Immature natural killer cell (primary cell): ENCODE data around the gene AR. TPM values are rescaled to one million over a fixed set of nuclear protein-coding genes. Genes with fewer than 3 reads are reported as not detected.

Experiments
- DNase-seq, 3 donors: peaks; one replicate each; pipeline ENCODE4 v3.0.0; 2022; ENCODE audit warnings: mixed read lengths in 1 of 3
- H3K27ac Mint-ChIP-seq, 6 donors: one replicate each; pipeline ENCODE4 v1.8.0; 2020; ENCODE audit warnings: mixed read lengths in 6 of 6, mild to moderate bottlenecking in 5 of 6, inconsistent platforms in 4 of 6, moderate library complexity in 3 of 6
- H3K27me3 Mint-ChIP-seq, 3 donors: one replicate each; pipeline ENCODE4 v1.8.0; 2020 to 2021; ENCODE audit warnings: low read depth in 3 of 3, mild to moderate bottlenecking in 3 of 3, mixed read lengths in 3 of 3, moderate library complexity in 3 of 3, inconsistent platforms in 1 of 3
- H3K36me3 Mint-ChIP-seq, 3 donors: one replicate each; pipeline ENCODE4 v1.8.0; 2020; ENCODE audit warnings: mixed read lengths in 3 of 3, inconsistent platforms in 2 of 3, mild to moderate bottlenecking in 2 of 3
- H3K4me1 Mint-ChIP-seq, 2 donors: one replicate each; pipeline ENCODE4 v1.8.0; 2020; ENCODE audit warnings: inconsistent platforms in 2 of 2, mild to moderate bottlenecking in 2 of 2, mixed read lengths in 2 of 2, moderate library complexity in 1 of 2
- H3K4me3 Mint-ChIP-seq, 5 donors: one replicate each; pipeline ENCODE4 v1.8.0; 2020; ENCODE audit warnings: mild to moderate bottlenecking in 5 of 5, mixed read lengths in 5 of 5, inconsistent platforms in 3 of 5, moderate library complexity in 3 of 5
- H3K9me3 Mint-ChIP-seq, 6 donors: one replicate each; pipeline ENCODE4 v1.8.0; 2020; ENCODE audit warnings: mild to moderate bottlenecking in 6 of 6, mixed read lengths in 6 of 6, inconsistent platforms in 4 of 6, moderate library complexity in 3 of 6
- polyA plus RNA-seq, 3 donors: library from polyadenylated mRNA; unstranded; fragments of 300-500 nt; fragmentation: Illumina TruSeq; gene quantifications; one replicate each; pipeline ENCODE4 v1.2.3, GENCODE V29; 2021

Gene AR
- polyA plus RNA-seq, 3 donors from 2014 or later, result 0.20 TPM; not detected in 2

DNA sequence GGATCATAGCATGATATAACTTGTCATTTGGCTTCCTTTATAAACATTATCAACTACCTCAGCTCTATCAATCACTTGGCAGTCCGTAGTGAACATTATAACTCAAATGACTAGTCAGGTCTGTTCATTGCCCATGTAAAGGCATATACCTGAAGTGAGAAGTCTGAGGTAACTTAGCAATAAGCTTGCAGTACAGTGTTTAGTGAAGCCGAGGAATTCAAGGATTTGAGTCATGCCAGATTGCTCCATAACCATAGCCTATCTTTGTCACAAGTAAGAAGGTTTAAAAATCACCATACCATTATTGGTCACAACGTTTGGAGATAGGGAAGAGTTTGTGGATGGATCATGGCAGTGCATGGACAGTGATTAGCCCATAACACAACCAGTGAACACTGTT lies 41.6 kb downstream of the AR start:
- Mint-ChIP-seq H3K36me3 (no peaks in the 10 kb centered on the region), H3K27me3 (peaks cover 0 to 5% (median 1%) of the 10 kb centered on the region in 3 donors), H3K4me3 (no peak overlapping the region), H3K9me3 (peaks cover 0 to 3% (median 0%) of the 10 kb centered on the region in 6 donors), H3K27ac (no peak overlapping the region), H3K4me1 (no peaks in the 10 kb centered on the region)
- no peak for DNase-seq

DNA sequence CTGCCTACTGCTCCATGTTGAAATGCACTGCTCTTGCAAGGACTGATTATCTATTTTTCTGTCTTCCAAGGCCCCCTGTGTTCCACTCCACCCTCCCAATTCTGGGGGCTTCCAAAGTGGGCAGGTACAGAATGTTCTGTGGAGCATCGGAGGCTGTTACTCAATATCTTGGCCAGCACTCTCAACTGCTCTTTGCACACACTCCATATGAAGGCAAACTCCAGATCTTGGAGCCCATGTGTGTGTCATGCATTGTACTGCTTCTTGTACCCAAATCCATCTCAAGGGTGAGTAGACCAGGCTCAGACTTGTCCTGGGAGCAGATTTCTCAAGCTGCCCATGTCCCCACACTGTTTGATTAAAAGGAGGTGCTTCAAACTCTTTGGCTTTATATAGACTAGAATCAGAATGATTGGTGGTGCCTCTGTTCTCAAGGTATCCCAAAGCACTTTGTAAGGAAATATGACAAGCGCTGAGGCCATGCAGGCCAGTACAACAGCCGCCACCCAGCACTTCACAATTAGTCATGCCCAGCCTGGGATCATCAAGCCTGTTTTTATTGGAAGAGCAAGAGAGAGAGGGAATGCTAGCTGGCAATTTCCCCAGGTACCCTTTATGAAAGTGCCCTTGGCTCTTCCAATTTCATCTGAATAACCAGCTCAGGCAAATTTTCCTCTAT lies 44.3 kb downstream of the AR start:
- Mint-ChIP-seq H3K4me1 (no peaks in the 10 kb centered on the region), H3K27ac (no peak overlapping the region), H3K9me3 (peaks cover 0 to 3% (median 0%) of the 10 kb centered on the region in 6 donors), H3K27me3 (peaks cover 0 to 6% (median 1%) of the 10 kb centered on the region in 3 donors), H3K36me3 (no peaks in the 10 kb centered on the region), H3K4me3 (no peak overlapping the region)
- DNase-seq, result no peak

DNA sequence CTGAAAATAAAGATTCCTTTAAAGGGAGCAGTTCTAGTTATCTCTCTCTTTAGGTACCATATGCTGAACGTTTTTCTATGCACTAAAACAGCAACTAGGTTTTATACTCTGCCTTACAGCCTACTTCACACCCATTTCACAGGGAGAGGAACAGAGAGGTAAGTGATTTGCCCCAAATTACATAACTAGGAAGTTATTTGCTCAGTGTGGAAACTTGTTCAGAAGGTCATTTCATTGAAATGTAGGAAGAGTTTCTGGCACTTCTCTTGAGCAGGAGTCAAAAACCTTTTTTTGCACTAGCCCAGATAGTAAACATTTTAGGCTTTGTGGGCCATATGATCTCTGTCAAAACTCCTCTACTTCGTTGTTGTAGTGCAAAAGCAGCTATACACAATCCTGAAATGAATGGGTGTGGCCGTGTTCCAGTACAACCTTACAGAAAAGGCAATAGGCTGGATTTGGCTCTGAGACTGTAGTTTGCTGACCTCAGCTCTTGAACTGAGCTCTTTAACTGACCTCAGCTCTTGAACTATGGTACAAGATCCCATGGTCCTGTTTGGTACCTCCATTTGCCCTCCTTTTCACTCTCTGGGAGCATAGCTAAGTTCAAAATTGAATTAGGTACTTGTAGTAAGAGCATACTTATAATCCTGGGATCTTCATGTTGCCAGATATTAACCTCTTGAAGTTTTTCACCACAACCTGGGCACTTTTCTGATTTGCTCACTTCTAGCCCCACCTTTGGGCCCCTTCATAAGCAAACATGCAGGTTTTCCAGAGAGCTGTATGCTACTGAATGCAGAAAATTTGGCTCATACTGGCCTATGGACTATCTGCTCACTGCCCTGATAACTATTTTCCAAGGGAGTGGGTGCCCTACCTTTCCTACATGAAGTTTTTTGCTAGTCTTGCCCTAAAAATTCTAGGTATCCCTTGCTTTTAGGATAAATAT lies 53.3 kb downstream of the AR start:
- Mint-ChIP-seq H3K27ac (no peak overlapping the region), H3K36me3 (no peaks in the 10 kb centered on the region), H3K27me3 (peaks cover 0 to 4% (median 1%) of the 10 kb centered on the region in 3 donors), H3K4me1 (no peaks in the 10 kb centered on the region), H3K4me3 (no peak overlapping the region), H3K9me3 (no peaks in the 10 kb centered on the region)
- no peak for DNase-seq

DNA sequence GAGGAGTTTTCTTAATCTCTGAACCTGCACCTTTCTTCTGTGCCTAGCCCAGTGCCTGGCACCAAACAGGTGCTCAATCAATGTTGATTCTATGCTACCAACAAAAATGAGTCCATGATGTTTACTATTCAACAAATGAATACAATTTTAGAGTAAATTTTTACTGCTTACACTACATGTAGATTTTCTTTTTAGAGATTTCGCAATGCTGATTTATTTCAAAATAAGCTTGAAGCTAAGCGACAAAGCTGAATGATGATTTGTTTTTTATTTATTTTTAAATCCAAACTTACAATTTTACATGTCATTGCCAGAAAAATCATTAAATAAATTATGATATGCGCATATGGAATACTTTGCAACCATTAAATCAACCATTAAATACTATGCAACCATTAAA lies 55.7 kb downstream of the AR start:
- no peak overlapping the region for H3K27ac Mint-ChIP-seq
- peaks cover 0 to 7% (median under 1%) of the 10 kb centered on the region in 3 donors for H3K27me3 Mint-ChIP-seq
- H3K4me3 Mint-ChIP-seq, result no peak overlapping the region
- DNase-seq, result no peak
- H3K9me3 Mint-ChIP-seq, result no peaks in the 10 kb centered on the region
- no peaks in the 10 kb centered on the region for H3K4me1 Mint-ChIP-seq
- H3K36me3 Mint-ChIP-seq, result no peaks in the 10 kb centered on the region

DNA sequence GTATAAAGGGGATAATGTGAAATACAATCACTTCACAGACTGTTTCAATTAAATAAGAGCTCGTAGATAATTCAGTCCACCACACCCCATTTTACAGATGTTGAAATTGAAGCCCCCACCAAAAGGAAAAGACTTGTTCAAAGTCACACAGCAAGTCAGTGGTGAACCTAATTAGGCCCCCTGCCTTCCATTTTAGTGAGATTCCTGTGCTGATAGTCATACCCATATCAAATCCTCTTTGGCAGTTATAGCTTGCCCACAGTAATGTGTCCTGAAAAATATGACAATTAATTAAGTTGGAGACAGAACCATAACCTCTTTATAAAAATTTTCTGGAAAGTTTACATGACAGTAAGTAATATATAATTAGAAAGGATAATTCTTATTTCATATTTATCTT lies 58.0 kb downstream of the AR start:
- Mint-ChIP-seq H3K9me3 (no peaks in the 10 kb centered on the region), H3K36me3 (no peaks in the 10 kb centered on the region), H3K4me1 (no peaks in the 10 kb centered on the region), H3K4me3 (no peak overlapping the region), H3K27me3 (peaks cover 0 to 7% (median 0%) of the 10 kb centered on the region in 3 donors), H3K27ac (no peak overlapping the region)
- DNase-seq, result no peak

DNA sequence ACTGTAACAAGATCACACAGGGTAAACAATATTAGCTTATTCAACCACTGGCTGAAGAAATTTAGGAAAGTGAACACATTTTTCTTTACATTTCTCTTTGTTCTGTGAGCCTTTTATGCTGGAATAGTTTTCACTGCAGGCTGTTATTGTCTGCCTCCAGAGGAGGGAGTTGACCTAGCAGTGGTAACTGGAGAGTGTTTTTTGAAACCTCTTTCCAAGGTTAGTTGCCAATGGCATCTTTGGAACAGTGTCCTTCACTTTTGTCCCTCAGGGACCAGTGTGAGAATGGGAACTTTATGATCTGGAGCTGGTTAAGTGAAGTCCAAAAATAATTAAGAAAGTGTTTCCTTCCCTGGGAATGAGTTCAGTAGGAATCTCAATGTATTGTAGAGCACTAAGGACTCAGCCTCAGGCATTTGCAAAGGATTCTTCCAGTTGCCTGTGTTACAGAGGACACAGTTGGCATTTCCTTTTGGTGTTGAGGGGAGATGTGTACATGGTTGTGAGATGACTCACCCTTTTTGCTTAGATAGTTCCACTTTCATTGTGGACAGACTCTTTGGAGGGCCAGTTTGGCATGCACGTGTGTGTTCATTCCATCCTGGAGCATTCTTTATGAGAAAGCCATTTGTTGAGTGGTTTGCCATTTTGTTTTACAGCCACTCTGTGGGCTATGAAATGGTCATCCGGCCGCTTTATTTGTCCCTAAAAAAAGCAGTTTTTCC lies 61.3 kb downstream of the AR start:
- Mint-ChIP-seq H3K9me3 (no peaks in the 10 kb centered on the region), H3K36me3 (no peaks in the 10 kb centered on the region), H3K4me1 (no peaks in the 10 kb centered on the region), H3K4me3 (no peak overlapping the region), H3K27ac (no peak overlapping the region), H3K27me3 (peaks cover 0 to 7% (median 0%) of the 10 kb centered on the region in 3 donors)
- DNase-seq, result no peak

DNA sequence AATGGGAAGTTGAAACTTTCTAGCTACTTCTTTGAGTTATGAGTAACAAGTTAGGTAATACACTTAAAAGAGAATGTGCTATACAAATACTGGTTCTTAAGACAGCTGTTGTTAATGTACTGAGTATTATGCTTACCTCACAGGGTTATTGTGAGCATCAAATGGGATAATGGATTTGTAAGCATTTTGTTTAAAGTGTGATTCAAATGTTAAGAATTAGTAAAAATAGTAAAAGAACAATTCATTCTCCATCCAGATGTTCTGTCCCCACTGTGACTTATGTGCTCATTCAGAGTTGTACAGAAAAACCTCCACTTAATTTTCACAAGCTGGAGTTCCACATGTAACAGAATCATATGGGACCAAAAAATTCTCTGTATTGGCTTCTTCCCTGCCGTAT lies 63.6 kb downstream of the AR start:
- H3K9me3 Mint-ChIP-seq, result peaks cover 0 to 2% (median 0%) of the 10 kb centered on the region in 6 donors
- H3K4me1 Mint-ChIP-seq, result no peaks in the 10 kb centered on the region
- H3K4me3 Mint-ChIP-seq, result no peak overlapping the region
- H3K36me3 Mint-ChIP-seq, result no peaks in the 10 kb centered on the region
- peaks cover 0 to 2% (median 0%) of the 10 kb centered on the region in 3 donors for H3K27me3 Mint-ChIP-seq
- DNase-seq, result no peak
- H3K27ac Mint-ChIP-seq, result no peak overlapping the region

DNA sequence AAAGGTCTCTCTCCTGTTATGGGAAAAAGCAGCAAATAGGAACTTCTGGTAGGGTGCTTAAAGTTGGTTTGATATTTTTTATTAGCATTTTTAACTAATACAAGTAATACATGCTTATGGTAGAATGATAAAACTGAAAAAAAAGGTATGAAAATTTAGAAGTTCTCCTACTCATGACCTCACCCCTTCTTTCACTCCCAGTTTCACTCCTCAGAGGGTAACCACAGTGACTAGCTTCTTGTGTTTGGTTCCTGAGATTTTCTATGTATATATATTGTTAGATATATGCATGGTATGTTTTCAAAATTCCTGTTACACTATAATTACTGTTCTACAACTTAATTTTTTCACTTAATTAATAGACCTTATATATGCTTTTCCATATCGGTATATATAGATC lies 66.5 kb downstream of the AR start:
- Mint-ChIP-seq H3K27me3 (peaks cover 0 to 1% (median 0%) of the 10 kb centered on the region in 3 donors), H3K4me3 (no peak overlapping the region), H3K9me3 (peaks cover 2 to 21% (median 8%) of the 10 kb centered on the region in 6 donors), H3K4me1 (no peaks in the 10 kb centered on the region), H3K27ac (no peak overlapping the region), H3K36me3 (peaks cover 0 to 4% (median 0%) of the 10 kb centered on the region in 3 donors)
- no peak for DNase-seq

DNA sequence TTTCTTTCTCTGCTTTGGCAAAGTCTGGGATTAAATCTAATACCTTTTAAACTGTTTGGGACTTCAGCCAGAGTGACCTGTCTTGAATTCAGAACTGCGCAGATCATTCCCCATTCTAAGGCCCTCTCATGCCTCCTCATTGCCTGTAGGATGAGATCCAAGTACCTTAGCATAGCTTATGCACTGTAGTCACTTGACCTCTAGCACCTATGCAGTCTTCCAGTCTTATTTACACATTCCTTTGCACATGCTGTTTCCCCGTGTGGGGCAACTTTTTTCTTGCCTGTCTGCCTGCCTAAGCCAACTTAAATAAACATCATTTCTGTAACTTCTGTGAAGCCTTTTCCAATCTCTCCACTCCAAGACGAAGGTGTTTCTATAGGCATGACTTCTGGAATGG lies 68.4 kb downstream of the AR start:
- Mint-ChIP-seq H3K27me3 (peaks cover 0 to 3% (median 1%) of the 10 kb centered on the region in 3 donors), H3K36me3 (peaks cover 0 to 4% (median 0%) of the 10 kb centered on the region in 3 donors), H3K27ac (no peak overlapping the region), H3K4me3 (no peak overlapping the region), H3K4me1 (no peaks in the 10 kb centered on the region), H3K9me3 (peaks cover 2 to 21% (median 8%) of the 10 kb centered on the region in 6 donors)
- no peak for DNase-seq

DNA sequence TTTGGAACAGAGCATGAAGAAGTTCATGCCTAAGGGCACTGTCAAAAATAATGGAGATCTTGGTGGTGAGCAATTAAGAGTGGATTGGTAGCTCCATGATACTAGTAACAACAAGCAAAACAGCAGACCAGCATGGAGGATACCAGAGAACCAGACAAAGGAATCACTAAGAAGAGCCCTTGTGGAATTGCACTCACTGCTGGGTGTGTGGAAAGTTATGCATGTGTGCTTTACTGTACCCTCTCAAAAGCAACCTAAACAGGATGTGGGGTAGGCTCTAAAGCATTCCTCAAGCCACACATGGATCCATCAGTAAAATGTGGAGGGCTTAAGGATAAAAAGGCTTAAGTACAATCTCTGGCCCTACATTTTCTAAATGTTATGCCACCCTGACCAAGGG lies 69.5 kb downstream of the AR start:
- H3K4me1 Mint-ChIP-seq, result no peaks in the 10 kb centered on the region
- peaks cover 0 to 4% (median 0%) of the 10 kb centered on the region in 3 donors for H3K36me3 Mint-ChIP-seq
- H3K9me3 Mint-ChIP-seq, result peaks cover 2 to 21% (median 8%) of the 10 kb centered on the region in 6 donors
- H3K4me3 Mint-ChIP-seq, result no peak overlapping the region
- no peak for DNase-seq
- no peak overlapping the region for H3K27ac Mint-ChIP-seq
- H3K27me3 Mint-ChIP-seq, result peaks cover 0 to 3% (median 1%) of the 10 kb centered on the region in 3 donors

DNA sequence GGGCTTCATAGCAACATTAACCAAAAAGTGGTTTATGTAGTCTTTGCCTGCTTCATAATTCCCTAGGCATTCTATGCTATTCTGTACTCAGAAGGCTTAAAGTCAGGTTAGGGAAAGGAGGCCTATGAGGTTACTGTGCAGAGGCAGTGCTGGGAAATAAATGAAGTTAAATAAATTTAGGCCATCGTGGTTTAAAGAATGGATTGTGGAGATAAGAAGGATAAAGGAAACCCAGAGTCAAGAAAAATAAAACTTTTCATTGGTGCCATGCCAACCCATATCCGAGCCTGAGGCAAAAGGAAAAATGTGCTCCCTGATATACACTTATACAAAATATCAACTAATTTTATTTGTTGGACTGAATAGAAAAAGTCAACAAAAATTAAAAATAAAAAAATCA lies 70.2 kb downstream of the AR start:
- H3K4me3 Mint-ChIP-seq, result no peak overlapping the region
- H3K9me3 Mint-ChIP-seq, result peaks cover 2 to 21% (median 9%) of the 10 kb centered on the region in 6 donors
- peaks cover 0 to 3% (median 1%) of the 10 kb centered on the region in 3 donors for H3K27me3 Mint-ChIP-seq
- DNase-seq, result no peak
- peaks cover 0 to 4% (median 0%) of the 10 kb centered on the region in 3 donors for H3K36me3 Mint-ChIP-seq
- H3K27ac Mint-ChIP-seq, result no peak overlapping the region
- no peaks in the 10 kb centered on the region for H3K4me1 Mint-ChIP-seq

DNA sequence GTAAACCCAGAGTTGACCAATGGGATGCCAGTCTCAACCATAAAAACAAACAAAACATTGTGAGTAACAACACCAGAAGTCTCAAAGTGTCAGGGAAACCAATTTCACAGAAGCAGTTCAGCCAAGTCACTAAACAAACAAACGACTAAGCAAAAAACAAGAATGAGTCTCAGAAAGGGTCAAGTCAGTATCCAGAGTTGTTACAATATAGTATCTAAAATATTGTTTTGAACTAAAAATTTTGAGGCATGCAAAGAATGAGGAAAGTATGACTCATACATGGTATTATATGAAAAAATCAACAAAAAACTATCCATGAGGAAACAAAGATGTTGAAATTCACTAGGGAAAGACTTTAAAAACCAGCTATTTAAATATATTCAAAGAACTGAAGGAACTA lies 70.6 kb downstream of the AR start:
- H3K4me3 Mint-ChIP-seq, result no peak overlapping the region
- peaks cover 2 to 21% (median 9%) of the 10 kb centered on the region in 6 donors for H3K9me3 Mint-ChIP-seq
- H3K27ac Mint-ChIP-seq, result no peak overlapping the region
- DNase-seq, result no peak
- peaks cover 0 to 4% (median 0%) of the 10 kb centered on the region in 3 donors for H3K36me3 Mint-ChIP-seq
- H3K4me1 Mint-ChIP-seq, result no peaks in the 10 kb centered on the region
- peaks cover 0 to 3% (median 3%) of the 10 kb centered on the region in 3 donors for H3K27me3 Mint-ChIP-seq

DNA sequence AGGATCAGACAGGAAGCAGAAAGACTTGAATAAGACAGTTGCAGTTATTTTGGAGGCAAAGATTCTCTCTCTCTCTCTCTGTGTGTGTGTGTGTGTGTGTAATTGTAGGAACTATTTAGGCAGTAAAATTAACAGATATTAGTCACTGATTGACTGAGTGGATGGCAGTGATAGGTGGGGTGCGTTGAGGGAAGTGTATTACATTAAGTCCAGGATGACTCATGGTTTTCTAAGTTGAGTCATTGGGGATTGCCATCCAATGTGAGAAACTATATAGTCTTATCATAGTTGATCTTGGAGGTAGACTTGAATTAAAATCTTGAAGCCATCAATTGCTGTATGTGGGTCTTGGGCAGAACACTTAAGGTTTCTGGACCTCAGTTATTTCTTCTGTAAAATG lies 75.4 kb downstream of the AR start:
- DNase-seq, result no peak
- Mint-ChIP-seq H3K4me3 (no peak overlapping the region), H3K27me3 (peaks cover 1 to 4% (median 1%) of the 10 kb centered on the region in 3 donors), H3K36me3 (peaks cover 0 to 4% (median 0%) of the 10 kb centered on the region in 3 donors), H3K9me3 (peaks cover 2 to 10% (median 6%) of the 10 kb centered on the region in 6 donors), H3K27ac (no peak overlapping the region), H3K4me1 (no peaks in the 10 kb centered on the region)
